Testis (tissue), 3 donors: ENCODE data around the gene SLC12A9. TPM values are rescaled to one million over a fixed set of nuclear protein-coding genes. Genes with fewer than 3 reads are reported as not detected.
"Not testable (repeated sequence)": the region's sequence is repeated elsewhere in the genome, so short reads cannot be mapped to it uniquely, and the experiment has no call there.

Experiments used
- DNase-seq: peaks from one replicate; pipeline ENCODE4 v3.0.0-alpha.2; 2019
- H3K27ac ChIP-seq, 2 donors: fragments of 200-600 bp; sonication (generic); one replicate each; pipeline ENCODE4 v1.5.1; 2019
- H3K27me3 ChIP-seq: fragments of 200-600 bp; sonication (generic); one replicate; pipeline ENCODE4 v1.5.1; 2019
- H3K36me3 ChIP-seq: fragments of 200-600 bp; sonication (generic); one replicate; pipeline ENCODE4 v1.5.1; 2017; ENCODE audit warnings: low read depth; ENCODE audit errors: missing control alignments
- H3K4me1 ChIP-seq: fragments of 200-600 bp; sonication (generic); one replicate; pipeline ENCODE4 v1.5.1; 2019
- H3K4me3 ChIP-seq, 2 donors: fragments of 200-600 bp; sonication (generic); one replicate each; pipeline ENCODE4 v1.5.1; 2017 to 2019
- H3K9me3 ChIP-seq: fragments of 200-600 bp; sonication (generic); one replicate; pipeline ENCODE4 v1.5.1; 2017
- POLR2A ChIP-seq: fragments of 450-650 bp; IDR thresholded peaks from one replicate; pipeline ENCODE4 v1.6.1; 2017; ENCODE audit warnings: antibody characterized with exemption, mild to moderate bottlenecking, moderate library complexity
- WGBS, 2 donors: methylation state at CpG; one replicate each; pipeline ENCODE4 v1.1.5; 2018; 5-methylcytosine and 5-hydroxymethylcytosine counted together
- intact Hi-C: fragments of 100-400 bp; cut with DNase I; formaldehyde crosslinking; loops from one replicate; pipeline ENCODE4 v1.15.1; 2023; ENCODE audit warnings: low total_unique reads
- polyA plus RNA-seq: library from polyadenylated mRNA; stranded (reverse); fragments of 350-450 nt; fragmentation: Illumina TruSeq; extraction: RNeasy Lipid Tissue Mini Kit (QIAGEN cat#74804); gene quantifications from one replicate; pipeline ENCODE4 v1.2.3, GENCODE V29; 2014; ENCODE audit warnings: low read depth, low replicate concordance; ENCODE audit not compliant: insufficient read depth
- total RNA-seq, 2 donors: library from RNA; depleted of rRNA; stranded (reverse); fragments of >200 nt; gene quantifications; one replicate each; pipeline ENCODE4 v1.2.3, GENCODE V29; 2016
- TF ChIP-seq, protein P1 (sequence below), 3 experiments: fragments of 450-650 bp in 2 of 3; fragments of 200-600 bp in 1 of 3; sonication (generic) in 1 of 3; IDR thresholded peaks; one replicate each; pipeline ENCODE4 v1.5.1; 2016 to 2019; ENCODE audit warnings: antibody characterized with exemption in 3 of 3, mild to moderate bottlenecking in 2 of 3, moderate library complexity in 1 of 3

SLC12A9 gene
- total and polyA plus RNA-seq, 3 donors from 2014 or later, result 12.8 to 18.9 (median 13.8) TPM

DNA sequence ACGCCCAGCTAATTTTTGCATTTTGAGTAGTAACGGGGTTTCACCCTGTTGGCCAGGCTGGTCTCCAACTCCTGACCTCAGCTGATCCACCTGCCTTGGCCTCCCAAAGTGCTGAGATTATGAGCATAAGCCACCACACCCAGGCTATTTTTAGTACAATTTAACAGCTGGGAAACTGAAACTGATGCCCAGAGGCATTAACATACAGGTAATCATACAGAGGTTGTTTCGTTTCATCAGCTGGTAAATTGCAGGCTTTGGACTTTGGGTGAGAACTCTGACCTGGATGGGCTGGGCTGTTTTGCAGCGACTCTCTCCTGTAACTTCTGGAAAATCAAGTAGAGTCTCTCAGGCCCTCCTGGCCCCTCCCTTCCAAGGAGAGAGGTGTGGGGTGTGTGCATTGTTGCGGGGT lies 49.4 kb downstream of the SLC12A9 start:
- no peak overlapping the region for H3K4me3 ChIP-seq
- no peaks in the 10 kb centered on the region for H3K27me3 ChIP-seq
- no peaks in the 10 kb centered on the region for H3K4me1 ChIP-seq
- TF ChIP-seq, protein P1, sequence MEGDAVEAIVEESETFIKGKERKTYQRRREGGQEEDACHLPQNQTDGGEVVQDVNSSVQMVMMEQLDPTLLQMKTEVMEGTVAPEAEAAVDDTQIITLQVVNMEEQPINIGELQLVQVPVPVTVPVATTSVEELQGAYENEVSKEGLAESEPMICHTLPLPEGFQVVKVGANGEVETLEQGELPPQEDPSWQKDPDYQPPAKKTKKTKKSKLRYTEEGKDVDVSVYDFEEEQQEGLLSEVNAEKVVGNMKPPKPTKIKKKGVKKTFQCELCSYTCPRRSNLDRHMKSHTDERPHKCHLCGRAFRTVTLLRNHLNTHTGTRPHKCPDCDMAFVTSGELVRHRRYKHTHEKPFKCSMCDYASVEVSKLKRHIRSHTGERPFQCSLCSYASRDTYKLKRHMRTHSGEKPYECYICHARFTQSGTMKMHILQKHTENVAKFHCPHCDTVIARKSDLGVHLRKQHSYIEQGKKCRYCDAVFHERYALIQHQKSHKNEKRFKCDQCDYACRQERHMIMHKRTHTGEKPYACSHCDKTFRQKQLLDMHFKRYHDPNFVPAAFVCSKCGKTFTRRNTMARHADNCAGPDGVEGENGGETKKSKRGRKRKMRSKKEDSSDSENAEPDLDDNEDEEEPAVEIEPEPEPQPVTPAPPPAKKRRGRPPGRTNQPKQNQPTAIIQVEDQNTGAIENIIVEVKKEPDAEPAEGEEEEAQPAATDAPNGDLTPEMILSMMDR (IDR thresholded peaks at IDR 0.05), result no peak
- no peak for TF ChIP-seq POLR2A
- H3K36me3 ChIP-seq, result no peaks in the 10 kb centered on the region
- no peak overlapping the region for H3K27ac ChIP-seq
- 83% methylated on average over 5 of the region's 5 CpGs for WGBS, 2 donors
- intact Hi-C loops, result no loop called here
- no peaks in the 10 kb centered on the region for H3K9me3 ChIP-seq
- DNase-seq, result no peak

DNA sequence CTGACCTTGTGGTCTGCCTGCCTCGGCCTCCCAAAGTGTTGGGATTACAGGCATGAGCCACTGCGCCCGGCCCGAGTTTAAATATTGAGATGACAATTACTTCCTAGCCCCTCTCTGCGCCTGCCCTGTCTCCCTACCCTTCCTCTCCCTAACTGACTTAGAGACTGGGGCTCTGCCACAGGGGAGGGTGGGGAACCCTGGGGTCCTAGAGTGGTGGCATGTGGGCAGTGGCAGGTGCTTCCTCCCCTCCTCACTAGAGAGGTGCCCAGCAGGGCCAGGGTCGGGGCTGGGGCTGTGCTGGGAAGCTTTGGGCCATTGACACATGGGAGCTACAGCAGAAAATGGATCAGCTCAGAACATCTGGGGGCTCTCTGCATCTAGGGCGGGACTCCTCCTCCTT lies 50.1 kb downstream of the SLC12A9 start:
- Histone ChIP-seq H3K4me3 (no peak overlapping the region), H3K36me3 (no peaks in the 10 kb centered on the region), H3K27ac (no peak overlapping the region), H3K9me3 (no peaks in the 10 kb centered on the region), H3K27me3 (no peaks in the 10 kb centered on the region), H3K4me1 (no peaks in the 10 kb centered on the region)
- DNase-seq, result no peak
- 83 to 91% methylated on average over 7 of the region's 7 CpGs for WGBS, 2 donors
- intact Hi-C loops, result no loop called here
- TF ChIP-seq, protein P1 (IDR thresholded peaks at IDR 0.05), result no peak
- TF ChIP-seq POLR2A, result no peak

DNA sequence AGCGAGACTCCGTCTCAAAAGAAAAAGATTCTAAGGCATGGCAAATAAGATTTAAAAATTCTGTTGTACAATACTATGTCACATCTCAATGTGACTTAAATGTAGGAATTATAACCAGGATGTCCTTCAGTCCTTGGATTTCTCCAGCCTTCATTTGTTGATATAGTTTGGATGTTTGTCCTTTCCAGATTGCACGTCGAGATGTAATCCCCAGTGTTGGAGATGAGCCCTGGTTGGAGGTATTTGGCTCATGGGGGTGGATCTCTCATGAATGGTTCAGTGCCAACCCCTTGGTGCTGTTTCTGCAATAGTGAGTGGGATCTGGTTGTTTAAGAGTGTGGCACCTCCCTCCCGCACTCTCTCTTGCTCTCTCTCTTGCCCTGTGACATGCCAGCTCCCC lies 56.0 kb downstream of the SLC12A9 start:
- TF ChIP-seq, protein P1 (IDR thresholded peaks at IDR 0.05), result no peak
- no peak for TF ChIP-seq POLR2A
- Histone ChIP-seq H3K27me3 (no peaks in the 10 kb centered on the region), H3K27ac (no peak overlapping the region), H3K36me3 (no peaks in the 10 kb centered on the region), H3K9me3 (no peaks in the 10 kb centered on the region), H3K4me1 (no peaks in the 10 kb centered on the region), H3K4me3 (no peak overlapping the region)
- WGBS, 2 donors, result 94 to 96% methylated on average over 5 of the region's 5 CpGs
- intact Hi-C loops, result no loop called here
- DNase-seq, result no peak

DNA sequence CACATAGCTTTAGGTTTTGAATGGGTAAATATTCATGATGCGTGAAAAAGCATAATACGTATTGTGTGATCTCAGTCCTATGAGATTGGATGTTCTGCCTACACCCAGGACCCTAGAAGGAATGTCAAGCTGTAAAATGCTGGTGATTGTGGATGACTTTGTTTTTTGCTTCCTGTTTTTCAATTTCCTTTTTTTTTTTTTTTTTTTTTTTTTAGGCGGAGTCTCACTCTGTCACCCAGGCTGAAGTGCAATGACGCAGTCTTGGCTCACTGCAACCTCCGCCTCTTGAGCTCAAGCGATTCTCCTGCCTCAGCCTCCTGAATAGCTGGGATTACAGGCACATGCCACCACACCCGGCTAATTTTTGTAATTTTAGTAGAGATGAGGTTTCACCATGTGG lies 57.9 kb downstream of the SLC12A9 start:
- not testable (repeated sequence) for H3K36me3 ChIP-seq, H3K4me3 ChIP-seq, H3K27me3 ChIP-seq, H3K9me3 ChIP-seq, DNase-seq, H3K4me1 ChIP-seq, H3K27ac ChIP-seq
- intact Hi-C loops, result loop anchor here (5.0 kb wide), 1 partner anchor 147 kb away; no protein-coding TSS in a partner anchor
- WGBS, 2 donors, result 87 to 90% methylated on average over 7 of the region's 7 CpGs

DNA sequence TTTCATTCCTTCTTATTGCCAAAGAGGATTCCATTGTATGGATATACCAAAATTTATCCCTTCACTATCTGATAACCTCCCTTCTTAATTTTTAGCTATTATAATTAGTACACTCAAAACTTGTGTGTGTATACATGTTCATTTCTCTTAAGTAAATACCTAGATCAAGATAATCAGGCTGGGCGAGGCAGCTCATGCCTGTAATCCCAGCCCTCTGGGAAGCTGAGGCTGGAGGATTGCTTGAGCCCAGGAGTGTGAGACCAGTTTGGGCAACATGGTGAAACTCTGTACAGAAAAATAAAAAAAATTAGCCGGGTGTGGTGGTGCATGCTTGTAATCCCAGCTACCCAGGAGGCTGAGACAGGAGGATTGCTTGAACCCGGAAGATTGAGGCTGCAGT lies 59.0 kb downstream of the SLC12A9 start:
- H3K9me3 ChIP-seq, result no peaks in the 10 kb centered on the region
- no peak overlapping the region for H3K4me3 ChIP-seq
- no peaks in the 10 kb centered on the region for H3K36me3 ChIP-seq
- no peak overlapping the region for H3K27ac ChIP-seq
- intact Hi-C loops, result loop anchor here (5.0 kb wide), 1 partner anchor 146 kb away; no protein-coding TSS in a partner anchor
- no peaks in the 10 kb centered on the region for H3K4me1 ChIP-seq
- WGBS, 2 donors, result 90 to 91% methylated on average over 3 of the region's 3 CpGs
- DNase-seq, result no peak
- no peak for TF ChIP-seq POLR2A
- TF ChIP-seq, protein P1 (IDR thresholded peaks at IDR 0.05), result no peak
- H3K27me3 ChIP-seq, result no peaks in the 10 kb centered on the region
